ENCODE data around the gene ADM2.

Gene ADM2

DNA sequence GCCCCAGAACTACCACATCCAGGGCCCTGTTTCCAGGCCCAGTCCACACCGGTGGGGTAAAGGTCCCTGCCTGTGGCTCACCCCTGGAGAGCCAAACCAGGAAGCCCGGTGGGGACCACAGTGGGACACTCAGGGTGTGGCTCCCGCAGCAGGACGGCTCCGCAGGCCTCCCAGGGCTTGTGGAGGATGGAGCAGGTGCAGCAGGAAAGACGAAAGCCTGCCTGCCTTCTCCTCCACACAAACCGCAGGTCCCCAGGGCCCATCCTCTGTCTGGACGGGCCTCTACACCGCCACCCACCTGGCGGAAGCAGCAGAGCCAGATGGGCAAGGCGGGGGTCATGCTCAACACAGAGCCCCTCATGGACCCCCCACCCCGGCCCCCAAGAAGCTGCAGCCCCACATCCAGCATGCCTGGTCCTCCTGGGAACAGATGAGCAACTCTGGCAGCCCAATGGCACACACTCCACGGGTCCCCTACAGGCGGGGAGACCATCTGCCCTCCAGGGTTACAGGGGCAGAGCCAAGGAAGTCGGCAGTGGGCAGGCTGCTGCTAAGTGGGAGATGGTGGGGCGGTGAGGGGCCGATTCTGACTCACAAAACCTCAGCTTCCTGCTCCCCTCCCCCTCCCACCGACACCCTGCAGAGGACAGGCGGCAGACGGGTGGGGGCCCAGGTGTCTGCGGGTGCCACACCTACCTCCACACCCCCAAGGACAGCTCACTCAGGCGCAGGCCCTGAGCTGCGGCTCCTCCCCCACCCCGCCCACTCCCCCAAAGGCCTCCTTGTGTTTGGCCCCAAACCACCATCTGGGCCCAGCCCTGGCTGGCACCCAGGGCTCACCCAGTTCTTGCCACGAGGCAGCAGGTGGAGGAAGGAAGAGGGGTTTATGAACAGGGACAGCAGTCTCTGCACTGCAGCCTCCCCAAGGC lies 11.7 kb upstream of the ADM2 start:
- peak overlapping the region; percentile 19 for H3K4me3 ChIP-seq (ENCODE audit: low read depth, low read length)
- TF ChIP-seq, protein P1, sequence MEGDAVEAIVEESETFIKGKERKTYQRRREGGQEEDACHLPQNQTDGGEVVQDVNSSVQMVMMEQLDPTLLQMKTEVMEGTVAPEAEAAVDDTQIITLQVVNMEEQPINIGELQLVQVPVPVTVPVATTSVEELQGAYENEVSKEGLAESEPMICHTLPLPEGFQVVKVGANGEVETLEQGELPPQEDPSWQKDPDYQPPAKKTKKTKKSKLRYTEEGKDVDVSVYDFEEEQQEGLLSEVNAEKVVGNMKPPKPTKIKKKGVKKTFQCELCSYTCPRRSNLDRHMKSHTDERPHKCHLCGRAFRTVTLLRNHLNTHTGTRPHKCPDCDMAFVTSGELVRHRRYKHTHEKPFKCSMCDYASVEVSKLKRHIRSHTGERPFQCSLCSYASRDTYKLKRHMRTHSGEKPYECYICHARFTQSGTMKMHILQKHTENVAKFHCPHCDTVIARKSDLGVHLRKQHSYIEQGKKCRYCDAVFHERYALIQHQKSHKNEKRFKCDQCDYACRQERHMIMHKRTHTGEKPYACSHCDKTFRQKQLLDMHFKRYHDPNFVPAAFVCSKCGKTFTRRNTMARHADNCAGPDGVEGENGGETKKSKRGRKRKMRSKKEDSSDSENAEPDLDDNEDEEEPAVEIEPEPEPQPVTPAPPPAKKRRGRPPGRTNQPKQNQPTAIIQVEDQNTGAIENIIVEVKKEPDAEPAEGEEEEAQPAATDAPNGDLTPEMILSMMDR (IDR thresholded peaks at IDR 0.05; ENCODE audit: low read depth, low read length, missing control alignments), result no peak
- peak; percentile 91 for DNase-seq (ENCODE audit: low read depth)

DNA sequence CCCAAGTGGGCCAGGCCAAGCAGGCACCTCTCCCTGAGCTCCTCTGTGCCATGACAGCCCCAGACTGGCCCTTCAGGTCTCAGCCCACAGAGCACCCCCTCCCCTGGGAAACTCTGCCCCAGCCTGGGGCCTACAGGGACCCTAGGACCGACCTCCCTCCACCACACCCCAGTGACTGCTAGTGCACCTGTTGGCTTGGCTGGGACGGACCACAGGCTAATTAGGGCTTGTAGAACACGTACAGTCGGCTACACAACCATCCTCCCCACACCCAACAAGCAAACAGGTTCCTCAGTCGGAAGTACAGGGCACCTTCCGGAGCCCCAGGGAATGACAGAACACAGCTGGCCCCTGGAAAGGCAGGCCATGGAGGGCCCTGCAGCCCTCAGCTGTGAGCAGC lies 10.9 kb upstream of the ADM2 start:
- no peak for DNase-seq (ENCODE audit: low read depth)
- H3K4me3 ChIP-seq (ENCODE audit: low read depth, low read length), result peak overlapping the region; percentile 19
- TF ChIP-seq, protein P1 (IDR thresholded peaks at IDR 0.05; ENCODE audit: low read depth, low read length, missing control alignments), result no peak

DNA sequence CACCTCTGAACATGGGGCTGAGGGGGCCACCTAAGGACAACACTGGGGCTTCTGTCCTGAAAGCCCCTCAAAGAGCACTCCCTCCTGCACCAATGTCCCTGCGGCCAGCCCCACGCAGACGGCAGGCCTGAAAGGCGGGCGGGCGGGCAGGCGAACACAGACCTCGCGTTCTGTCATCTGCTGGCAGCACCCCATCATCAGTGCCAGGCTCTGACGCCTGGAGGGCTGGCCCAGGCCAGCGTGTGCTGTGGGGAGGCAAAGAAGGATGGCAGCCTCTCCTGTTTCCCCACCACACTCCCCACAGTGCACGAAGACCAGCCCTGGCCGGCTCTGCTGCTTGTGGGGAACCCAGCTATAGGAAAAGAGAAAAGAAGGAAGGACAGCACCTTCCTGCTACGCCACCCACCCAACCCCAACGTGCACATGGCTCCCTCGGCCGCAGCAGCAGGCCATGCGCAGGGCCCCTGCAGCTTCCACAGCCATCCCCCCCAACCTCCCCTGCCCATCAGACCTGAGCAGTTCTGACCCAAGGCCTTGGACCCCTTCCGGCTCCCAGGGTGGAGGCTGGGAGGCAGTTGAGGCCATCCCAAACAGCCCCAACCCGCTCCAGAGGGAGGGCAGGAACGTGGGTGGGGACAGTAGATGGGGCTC lies 10.0 kb upstream of the ADM2 start:
- no peak for DNase-seq (ENCODE audit: low read depth)
- H3K4me3 ChIP-seq (ENCODE audit: low read depth, low read length), result no peak overlapping the region
- TF ChIP-seq, protein P1 (IDR thresholded peaks at IDR 0.05; ENCODE audit: low read depth, low read length, missing control alignments), result no peak

DNA sequence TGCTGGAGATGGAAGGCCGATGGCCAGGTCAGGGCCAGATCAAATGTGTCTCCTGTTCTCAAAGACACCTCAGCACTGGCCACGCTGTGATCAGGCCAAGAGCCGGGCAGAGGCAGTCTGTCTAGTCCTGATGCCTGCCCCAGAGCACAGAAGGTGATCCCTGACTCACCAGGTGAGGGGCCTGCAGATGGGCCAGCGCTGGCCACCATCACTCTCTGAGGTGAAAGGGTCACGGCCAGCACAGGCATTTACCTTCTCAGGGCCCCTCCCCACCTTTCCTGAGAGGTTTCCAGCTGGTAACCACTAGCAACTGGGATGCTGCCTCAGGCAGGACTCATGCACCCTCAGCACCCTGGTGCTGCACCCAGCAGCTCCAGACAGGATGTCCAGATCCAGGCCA lies 9.4 kb upstream of the ADM2 start:
- TF ChIP-seq, protein P1 (IDR thresholded peaks at IDR 0.05; ENCODE audit: low read depth, low read length, missing control alignments), result no peak
- H3K4me3 ChIP-seq (ENCODE audit: low read depth, low read length), result no peak overlapping the region
- no peak for DNase-seq (ENCODE audit: low read depth)

DNA sequence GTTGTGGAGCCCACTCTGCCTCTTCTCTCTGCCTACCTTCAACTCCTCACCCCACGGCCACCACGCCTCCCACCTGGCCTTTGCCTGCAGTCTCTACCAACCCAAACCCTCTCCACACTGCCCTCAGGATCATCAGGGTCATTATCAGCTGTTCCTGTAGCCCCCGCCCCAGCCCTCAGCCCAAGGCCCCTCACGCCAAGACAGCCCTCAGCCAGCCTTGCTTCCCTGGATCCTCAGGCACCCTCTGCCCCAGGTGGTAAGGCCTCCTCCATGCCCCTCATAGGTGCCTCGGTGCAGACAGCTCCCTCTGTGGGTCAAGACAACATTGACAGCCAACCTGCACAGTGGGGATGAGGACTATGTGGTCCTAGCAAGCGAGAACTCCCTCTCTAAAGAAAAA lies 8.3 kb upstream of the ADM2 start:
- no peak for DNase-seq (ENCODE audit: low read depth)
- TF ChIP-seq, protein P1 (IDR thresholded peaks at IDR 0.05; ENCODE audit: low read depth, low read length, missing control alignments), result peak; percentile 71
- no peak overlapping the region for H3K4me3 ChIP-seq (ENCODE audit: low read depth, low read length)

DNA sequence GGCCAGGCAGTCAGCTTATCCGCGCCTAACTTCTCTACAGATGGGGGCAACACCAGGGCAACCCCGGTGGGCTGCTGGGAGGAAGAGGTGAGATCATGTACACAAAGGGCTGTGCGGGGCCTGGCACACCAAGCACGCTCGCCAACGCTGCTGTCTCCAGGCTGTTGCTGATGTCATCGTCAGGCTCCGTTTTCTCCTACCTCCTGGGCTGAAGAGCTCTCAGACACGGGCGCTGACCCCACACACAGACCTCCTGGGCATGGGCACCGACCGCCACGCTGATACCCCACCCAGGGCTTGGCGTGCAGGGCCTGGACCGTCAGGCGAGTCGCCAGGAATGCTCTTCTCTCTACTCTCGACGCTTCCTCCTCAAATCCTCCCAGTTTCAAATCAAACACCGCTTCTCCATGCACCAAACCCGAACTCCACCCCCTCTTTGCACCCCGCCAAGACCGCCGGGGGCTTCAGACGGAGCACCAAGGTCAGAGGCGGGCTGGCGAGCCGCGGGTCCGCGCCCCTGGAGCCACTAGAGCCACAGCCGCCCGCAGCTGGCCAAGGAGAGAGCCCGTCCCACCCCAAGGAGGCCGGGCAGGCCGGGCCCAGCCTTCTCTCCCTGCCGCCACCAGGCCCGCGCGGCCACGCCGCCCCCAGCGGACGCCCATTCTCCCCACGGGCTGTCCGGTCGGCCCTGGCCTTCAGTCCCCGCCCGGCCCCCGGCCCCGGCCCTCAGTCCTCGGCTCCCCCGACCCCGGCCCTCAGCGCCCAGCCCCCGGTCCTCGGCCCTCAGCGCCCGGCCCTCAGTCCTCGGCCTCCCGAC lies 7.3 kb upstream of the ADM2 start:
- TF ChIP-seq, protein P1 (IDR thresholded peaks at IDR 0.05; ENCODE audit: low read depth, low read length, missing control alignments), result no peak
- DNase-seq (ENCODE audit: low read depth), result no peak
- H3K4me3 ChIP-seq (ENCODE audit: low read depth, low read length), result peak overlapping the region; percentile 59

Measured in GM12864 (cell line).